ENCODE measurements around the gene SSBP2.

The SSBP2 gene

DNA sequence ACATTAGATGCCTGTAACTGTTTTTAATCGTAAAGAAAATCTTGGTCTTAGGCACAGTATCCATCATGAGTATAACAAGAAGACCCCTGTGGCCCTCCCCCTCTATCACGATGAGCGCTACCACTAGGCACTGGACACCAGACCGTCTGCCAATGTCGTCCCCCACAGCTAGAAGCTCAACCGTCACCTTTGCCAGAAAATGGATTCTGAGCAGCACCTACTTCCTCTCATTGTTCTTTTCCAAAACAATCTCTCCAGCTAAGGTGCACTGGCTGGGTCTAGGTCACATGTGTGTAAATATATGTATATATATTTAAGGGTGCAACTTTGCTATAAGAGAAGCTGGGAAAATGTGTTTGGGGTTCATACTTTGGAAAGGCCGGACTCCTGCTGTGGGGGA is 15.7 kb upstream of the SSBP2 start:
- no peak for DNase-seq

- no peak for DNase-seq
Measured at GRCh38 chr5:81763294-81763928, 12.5 kb upstream of the SSBP2 start.

- DNase-seq: no peak
Measured at GRCh38 chr5:81762853-81763252, 12.0 kb upstream of the SSBP2 start.

DNA sequence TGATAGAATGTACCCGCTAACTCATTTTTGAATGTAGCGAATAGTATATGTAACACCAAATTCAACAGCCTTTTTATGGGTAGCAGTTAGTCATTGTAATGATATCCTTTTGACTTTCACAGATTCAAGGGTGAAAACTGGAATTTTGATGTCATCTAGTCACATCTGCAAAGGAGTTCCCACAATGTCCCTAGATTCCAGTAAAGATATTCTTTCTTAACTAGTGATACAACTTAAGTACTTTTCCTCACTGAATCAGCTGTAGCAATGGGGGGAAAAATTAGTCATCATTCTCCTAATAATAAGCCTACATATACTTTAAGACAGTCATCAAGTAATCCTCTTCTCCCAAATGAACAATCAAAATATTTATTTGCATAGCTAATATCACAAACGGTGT is 11.5 kb upstream of the SSBP2 start:
- no peak for DNase-seq

DNA sequence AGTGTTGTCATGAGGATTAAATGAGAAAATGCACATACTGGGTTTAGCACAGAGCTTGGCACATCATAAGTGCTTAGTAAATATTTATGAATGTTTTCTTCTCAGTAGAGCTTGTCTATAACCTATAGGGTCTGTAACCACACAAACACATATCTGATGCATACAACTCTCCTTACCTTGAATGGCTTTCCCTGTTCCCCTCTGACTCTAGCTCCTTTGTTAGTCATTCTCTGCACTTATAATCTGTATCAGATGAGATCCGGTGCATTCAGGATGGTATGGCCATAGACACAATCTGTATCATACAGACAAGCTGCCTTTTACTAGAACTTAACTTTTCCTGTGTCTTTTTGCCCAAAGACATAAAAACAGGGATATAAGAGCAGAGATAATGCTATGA is 11.1 kb upstream of the SSBP2 start:
- DNase-seq: no peak

DNA sequence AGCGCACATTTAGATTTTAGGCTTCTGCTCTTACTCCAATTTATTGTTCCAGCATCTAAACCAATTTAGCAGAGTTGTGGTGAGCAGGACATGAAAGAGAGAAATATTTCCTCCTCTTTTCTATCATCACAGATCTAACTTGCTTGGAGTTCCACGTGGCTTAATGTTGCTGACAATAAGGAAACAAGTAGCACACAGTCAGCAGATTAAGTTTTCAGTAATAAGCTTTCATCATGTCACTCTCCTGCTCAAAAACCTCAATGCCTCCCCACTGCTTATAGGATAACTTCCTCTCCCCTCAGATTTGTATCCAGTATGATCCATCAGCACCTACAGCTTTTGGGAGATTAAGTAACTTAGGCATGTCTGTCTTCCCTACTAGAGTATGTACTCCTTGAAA is 10.4 kb upstream of the SSBP2 start:
- DNase-seq: no peak

GRCh38 chr5:81760521-81760920 is 9.6 kb upstream of the SSBP2 start:
- DNase-seq: no peak

DNA sequence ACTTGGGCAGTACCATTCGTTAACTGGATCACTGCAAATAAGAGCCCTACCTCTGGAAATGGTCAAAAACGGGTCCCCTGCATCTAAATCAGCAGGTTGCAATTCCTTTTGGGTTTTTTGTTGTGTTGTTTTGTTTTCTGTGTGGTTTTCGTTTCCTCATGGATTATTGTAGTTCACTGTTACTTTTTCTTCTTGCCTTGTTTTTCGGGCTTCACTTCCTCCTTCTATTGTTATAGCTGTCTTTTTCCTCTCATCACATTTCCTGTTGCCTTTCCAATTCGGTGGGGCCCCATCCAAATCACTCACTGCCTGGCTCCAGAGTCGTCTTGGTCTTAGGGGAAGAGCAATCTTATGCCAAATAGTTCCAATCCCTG is 8.7 kb upstream of the SSBP2 start:
- no peak for DNase-seq

DNA sequence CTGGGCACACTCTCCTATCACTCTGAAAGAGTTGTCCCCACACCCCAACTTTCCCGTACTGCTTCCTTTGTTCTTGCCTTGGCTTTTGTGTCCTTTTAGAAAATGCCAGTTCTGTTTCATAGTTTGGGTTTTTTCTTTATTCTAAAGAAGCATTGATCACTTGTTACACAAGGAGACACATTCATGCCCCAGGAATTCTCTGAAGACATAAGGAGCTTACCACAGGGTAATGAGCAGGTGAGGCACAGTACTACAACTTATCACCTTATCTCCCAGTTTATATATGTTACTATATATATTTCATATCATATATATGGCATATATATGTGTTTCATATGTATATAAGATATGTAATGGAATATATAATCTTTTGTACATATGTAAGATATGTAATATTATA is 6.5 kb upstream of the SSBP2 start:
- no peak for DNase-seq

DNA sequence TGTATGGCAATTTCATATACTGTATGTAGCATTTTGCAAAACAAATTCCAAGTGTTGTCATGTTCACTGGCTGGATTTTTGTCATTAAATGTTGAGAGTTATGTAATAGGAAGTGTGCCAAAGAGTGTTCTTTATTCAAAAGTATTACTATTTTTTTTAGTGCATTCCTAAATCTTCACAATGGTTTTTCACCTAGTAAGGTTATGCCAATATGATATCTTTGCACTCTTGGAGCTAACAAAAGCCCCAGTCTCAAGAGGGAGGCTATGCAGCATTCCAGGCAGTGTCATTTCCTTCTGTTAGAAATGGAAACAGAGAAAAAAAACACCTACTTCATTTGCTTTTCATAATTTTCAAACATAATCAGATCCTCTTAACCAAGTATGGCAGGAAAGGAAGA is 5.1 kb upstream of the SSBP2 start:
- DNase-seq: no peak

GRCh38 chr5:81755320-81755719 is 4.4 kb upstream of the SSBP2 start:
- DNase-seq: no peak

GRCh38 chr5:81754621-81755020 is 3.7 kb upstream of the SSBP2 start:
- no peak for DNase-seq

DNA sequence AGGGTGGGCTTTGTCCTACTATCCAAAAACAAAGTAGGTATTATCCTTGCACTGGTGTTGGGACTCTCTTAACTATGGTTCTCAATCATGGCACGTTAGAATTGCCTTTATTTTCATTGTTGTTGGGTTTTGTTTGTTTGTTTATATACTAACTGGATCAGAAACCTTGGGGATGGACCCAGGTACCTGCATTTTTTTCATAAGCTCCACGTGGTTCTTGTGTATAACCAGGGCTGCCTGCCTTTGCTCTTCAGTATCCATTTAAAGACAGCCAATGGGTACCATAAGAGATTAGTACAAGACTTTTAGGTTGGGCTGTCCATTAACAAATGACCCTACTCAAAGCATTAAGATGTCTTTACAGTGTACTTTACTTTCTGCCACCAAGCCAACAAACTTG is 2.5 kb upstream of the SSBP2 start:
- DNase-seq: no peak

GRCh38 chr5:81752644-81752963 is 1.7 kb upstream of the SSBP2 start:
- DNase-seq: no peak

DNA sequence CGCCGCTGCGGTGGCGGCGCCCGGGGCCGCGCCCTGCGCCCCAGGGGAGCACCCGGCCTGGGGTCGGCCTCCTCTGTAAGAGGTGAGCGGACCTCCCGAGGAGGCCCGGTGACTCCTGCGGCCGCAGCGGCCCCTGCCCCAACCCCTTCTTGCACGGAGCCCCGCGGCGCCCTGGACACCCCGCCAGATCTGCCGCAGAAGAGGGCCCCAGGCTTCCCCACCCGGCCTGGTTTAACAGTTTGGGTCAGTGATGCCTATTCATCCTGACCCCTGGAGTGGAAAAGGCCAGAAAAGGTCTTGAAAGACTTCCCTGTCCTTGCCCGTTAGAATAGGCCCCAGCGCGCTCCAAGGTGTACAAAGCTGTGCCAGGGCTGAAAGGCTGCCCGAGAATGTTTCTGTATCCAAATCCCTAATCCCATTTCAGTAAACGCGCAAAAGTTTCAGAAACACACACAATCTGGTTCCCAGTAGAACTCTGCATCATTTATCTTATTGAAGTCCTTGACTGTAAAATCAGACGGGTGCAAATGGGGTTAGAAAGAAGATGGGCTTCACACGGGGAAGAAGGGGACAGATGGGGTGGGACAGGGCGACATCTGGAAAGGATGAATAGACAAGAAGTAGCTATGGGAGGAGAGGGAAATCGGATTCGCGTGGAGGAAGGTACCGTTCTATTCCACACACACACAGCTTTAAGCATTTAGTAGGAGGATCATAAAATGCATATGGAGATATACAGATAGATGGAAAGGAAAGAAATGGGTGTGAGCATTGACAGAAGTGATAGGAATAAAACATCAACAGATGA is 1.1 kb upstream of the SSBP2 start:
- DNase-seq: no peak

DNA sequence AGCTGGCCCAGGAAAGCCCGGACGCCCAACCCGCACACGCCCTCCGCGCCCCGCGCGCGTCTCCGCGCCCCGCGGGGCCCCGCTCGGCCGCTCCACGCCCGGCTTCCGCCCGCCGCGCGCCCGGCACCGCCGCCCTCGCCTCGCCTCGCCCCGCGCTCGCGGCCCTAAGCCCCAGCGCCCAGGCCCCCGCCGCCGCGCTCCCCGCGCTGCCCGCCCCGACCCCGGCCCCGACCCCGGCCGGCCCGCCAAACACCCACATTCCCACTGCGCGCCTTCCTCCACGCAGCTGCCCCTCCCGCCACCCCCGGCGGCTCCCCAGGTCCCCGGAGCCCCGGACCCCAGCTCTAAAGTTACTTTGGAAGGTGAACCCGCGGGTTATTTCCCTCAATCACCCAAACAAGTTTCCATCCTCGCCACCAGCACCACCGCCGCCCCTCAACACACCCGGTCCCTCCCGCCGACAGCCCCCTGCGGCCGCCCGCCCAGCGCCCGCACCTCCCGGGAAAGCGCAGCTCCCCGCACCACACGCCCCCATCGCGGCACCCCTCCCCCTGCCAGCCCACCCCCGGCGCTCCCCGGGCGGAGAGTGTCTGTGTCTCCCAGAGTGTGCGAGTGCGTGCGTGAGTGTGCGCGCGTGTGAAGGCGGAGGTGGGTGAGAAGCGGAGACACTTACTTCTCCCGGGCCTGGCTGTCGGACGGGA is 439 bp downstream of the SSBP2 start:
- DNase-seq: peak; percentile 48

DNA sequence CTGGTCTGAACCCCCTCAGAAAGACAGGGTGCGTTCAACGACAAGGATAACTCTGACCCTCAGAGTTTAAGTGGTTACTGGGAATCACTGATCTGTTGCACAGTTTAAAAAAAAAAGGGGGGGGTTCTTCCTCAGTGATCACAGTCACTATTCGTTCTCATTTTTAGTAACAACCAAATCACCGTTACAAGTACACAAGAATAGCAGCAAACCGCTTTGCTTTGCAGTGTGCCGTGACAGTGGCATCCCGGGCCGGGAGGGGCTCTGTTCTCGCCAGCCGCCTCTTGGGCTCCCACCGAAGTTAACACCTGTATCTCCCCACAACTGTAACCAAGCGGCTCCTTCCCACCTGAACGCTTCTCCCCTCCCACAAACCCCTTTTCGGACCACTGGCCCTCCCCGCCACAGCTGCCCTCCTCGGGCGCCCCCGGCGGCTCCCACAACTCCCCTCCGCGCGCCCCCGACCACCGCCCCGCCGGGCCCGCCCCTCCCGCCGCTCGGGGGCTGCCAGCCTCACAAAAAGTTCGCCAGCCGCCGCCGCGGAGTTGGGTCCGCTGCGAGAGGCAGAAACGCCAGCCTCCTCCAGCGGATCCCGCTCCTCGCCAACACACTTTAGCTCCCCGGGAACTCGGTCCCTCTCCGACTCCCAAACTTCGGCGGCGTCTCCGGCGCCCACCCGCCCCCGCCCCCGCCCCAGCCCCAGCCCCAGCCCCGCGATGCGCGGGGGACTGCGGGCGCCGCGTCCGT is 1.2 kb downstream of the SSBP2 start:
- peak; percentile 59 for DNase-seq

- DNase-seq: peak; percentile 6
Measured at GRCh38 chr5:81749192-81749560, 1.7 kb downstream of the SSBP2 start.

- no peak for DNase-seq
Measured at GRCh38 chr5:81748556-81748955, 2.3 kb downstream of the SSBP2 start.

GRCh38 chr5:81747030-81747429 is 3.9 kb downstream of the SSBP2 start:
- DNase-seq: no peak

- no peak for DNase-seq
Measured at GRCh38 chr5:81740758-81741157, 10.1 kb downstream of the SSBP2 start.

GRCh38 chr5:81739291-81739690 is 11.6 kb downstream of the SSBP2 start:
- no peak for DNase-seq

DNA sequence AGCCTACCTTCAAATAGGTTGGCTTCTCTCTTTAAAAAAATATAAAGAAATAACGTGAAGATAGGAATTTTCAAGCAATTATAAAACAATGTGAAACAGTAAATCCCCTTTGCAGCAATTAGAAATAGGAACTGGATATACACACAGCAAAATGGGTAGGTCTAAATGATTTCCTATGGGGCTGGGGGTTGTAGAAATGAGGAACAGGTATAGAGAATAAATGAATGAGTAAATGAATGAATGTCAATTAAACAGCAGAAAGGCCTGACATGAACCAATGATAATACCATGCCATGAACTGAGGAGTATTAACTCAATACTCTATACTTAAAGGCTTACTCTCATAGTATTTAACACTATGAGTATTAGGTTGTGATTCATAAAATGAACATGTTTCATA is 21.6 kb downstream of the SSBP2 start:
- no peak for DNase-seq

DNA sequence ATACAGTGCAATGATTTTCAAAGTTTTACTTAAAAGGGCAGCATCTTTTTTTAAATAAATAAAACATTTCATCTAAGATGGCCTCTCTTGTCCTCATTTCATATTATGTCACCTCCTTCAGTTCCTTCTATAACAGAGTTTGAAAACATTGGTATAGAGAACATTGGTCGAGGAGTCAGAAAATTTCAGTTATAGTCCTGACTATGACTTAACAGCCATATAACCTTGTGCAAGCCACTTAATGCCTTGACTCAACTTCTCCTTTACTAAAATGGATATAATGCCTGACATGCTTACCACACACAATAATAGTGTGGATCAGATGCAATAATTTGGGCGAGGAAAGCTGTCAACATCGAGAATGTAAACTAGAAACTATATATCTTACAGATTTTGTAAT is 22.6 kb downstream of the SSBP2 start:
- DNase-seq: no peak
